Spinal cord (tissue), 10 donors: ENCODE data around the gene UQCRHL. TPM values are rescaled to one million over a fixed set of nuclear protein-coding genes. Genes with fewer than 3 reads are reported as not detected.
"Not testable (repeated sequence)": the region's sequence is repeated elsewhere in the genome, so short reads cannot be mapped to it uniquely, and the experiment has no call there.

ENCODE experiments used
- DNase-seq, 6 donors: peaks; one replicate each; pipeline versions ENCODE4 v3.0.0 to v3.0.0-alpha.2; 2013 to 2015; ENCODE audit warnings: low spot score in 6 of 6, low read depth in 4 of 6
- H3K27ac ChIP-seq: one replicate; pipeline ENCODE4 v1.5.1; 2013; ENCODE audit warnings: low read depth, low read length, control low read depth
- H3K27me3 ChIP-seq: one replicate; pipeline ENCODE4 v1.6.1; 2013; ENCODE audit warnings: low read length; ENCODE audit not compliant: control insufficient read depth, insufficient read depth
- H3K36me3 ChIP-seq: one replicate; pipeline ENCODE4 v1.6.1; 2013; ENCODE audit warnings: low read length; ENCODE audit not compliant: control insufficient read depth, insufficient read depth
- H3K4me1 ChIP-seq: one replicate; pipeline ENCODE4 v1.6.1; 2013; ENCODE audit warnings: low read length; ENCODE audit not compliant: control insufficient read depth, insufficient read depth
- H3K4me3 ChIP-seq: one replicate; pipeline ENCODE4 v1.5.1; 2013; ENCODE audit warnings: low read depth, low read length, control low read depth
- H3K9me3 ChIP-seq: one replicate; pipeline ENCODE4 v1.6.1; 2013; ENCODE audit warnings: low read length; ENCODE audit not compliant: control insufficient read depth, insufficient read depth
- WGBS: methylation state at CpG from one replicate; pipeline ENCODE4 v1.1.5; 2013; ENCODE audit warnings: missing lambda C conversion rate; ENCODE audit not compliant: insufficient coverage; 5-methylcytosine and 5-hydroxymethylcytosine counted together
- polyA plus RNA-seq, 2 donors: library from polyadenylated mRNA; unstranded; fragments of 120-200 nt; gene quantifications; one replicate each; pipeline ENCODE4 v1.2.1, GENCODE V29; 2013; ENCODE audit not compliant: insufficient read length in 2 of 2
- total RNA-seq, 2 donors: library from RNA; depleted of rRNA in 1 of 2; stranded (reverse); fragments of 120-200 nt in 1 of 2; fragments of >200 nt in 1 of 2; gene quantifications; one replicate each; pipeline versions ENCODE4 v1.2.3 to v1.2.4, GENCODE V29; 2013 to 2014
- donor health status: healthy.

Gene UQCRHL
- total and polyA plus RNA-seq, 4 donors = 1.3 to 8.4 (median 2.7) TPM

- H3K4me1 ChIP-seq = peaks cover 37% of the 10 kb centered on the region
- peak overlapping the region; percentile 99 for H3K27ac ChIP-seq
- DNase-seq = peak; percentile 99 to 100 (median 99)
- H3K36me3 ChIP-seq = no peaks in the 10 kb centered on the region
- WGBS = 4% methylated on average over 44 of the region's 66 CpGs
- peak overlapping the region; percentile 75 for H3K4me3 ChIP-seq
- no peaks in the 10 kb centered on the region for H3K27me3 ChIP-seq
- H3K9me3 ChIP-seq = no peaks in the 10 kb centered on the region
Measured at GRCh38 chr1:15835741-15836510, 28.5 kb upstream of the UQCRHL start.

DNA sequence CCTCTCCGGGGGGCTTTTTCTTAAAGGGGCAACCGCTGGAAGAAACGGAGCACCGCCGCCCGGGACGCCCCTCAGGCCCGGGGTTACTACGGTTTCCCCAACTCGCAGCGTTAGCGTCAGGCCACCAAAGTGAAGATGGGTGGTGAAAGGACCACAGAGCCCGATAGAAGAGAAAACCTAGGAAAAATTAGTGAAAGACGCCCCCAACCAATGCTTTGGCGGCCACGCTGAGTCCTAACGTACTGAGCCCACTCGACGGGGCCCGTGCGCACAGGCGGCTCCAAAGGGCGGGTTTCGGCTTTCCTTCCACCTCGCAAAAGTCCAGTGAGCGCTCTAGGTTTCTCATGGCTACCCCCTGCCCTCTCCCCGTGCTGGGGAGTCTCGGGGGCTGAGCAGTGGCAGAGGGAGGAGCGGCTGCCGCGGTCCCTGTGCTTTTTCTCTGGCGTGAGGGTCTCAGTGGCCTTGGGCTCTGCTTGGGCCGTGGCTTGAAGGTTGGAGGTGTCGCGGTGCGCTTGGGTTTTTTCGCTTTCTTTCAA, 27.8 kb upstream of the UQCRHL start:
- Histone ChIP-seq H3K4me3 (peak overlapping the region; percentile 75), H3K9me3 (no peaks in the 10 kb centered on the region), H3K27me3 (no peaks in the 10 kb centered on the region), H3K36me3 (no peaks in the 10 kb centered on the region), H3K4me1 (peaks cover 41% of the 10 kb centered on the region), H3K27ac (peak overlapping the region; percentile 99)
- no peak for DNase-seq
- 0% methylated on average over 36 of the region's 37 CpGs for WGBS

DNA sequence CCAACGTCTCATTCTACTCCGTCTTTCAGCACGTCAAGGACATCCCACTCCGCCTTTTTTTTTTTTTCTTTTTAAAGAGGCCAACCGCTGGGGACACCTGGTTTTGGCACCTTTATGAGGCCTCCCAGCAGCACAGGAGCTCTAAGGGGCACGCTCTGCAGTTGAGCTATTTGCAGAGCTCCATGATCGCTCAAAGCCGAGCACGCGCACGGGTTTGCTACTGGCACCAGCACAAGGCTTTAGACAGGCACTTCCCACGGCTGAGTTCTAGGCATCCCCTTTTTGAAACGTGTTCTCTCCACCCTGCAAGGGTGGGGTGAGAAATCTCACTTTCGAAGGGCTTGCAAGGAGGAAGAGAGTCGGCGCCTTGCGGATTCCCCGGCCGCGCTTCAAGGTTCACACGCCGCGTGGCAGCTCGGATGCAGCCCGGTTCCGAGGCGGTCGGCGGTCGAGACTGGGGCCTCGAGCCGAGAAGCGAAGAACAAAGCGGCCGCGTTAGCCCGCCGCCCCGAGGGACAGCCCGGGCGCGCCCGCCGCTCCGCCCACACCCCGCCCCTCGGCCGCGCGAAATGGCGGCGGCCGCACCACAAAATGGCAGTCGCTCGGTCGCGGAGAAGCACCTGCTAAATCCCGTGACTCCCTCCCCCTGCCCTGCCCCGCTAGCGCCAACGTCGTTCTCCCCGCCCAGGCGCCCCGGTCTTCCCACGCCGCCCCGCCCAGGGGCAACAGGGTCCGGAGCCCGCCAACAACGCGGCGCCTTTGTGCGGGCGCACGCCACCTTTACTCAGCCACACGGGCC, 27.2 kb upstream of the UQCRHL start:
- peak overlapping the region; percentile 75 for H3K4me3 ChIP-seq
- H3K4me1 ChIP-seq = peaks cover 41% of the 10 kb centered on the region
- H3K36me3 ChIP-seq = no peaks in the 10 kb centered on the region
- no peaks in the 10 kb centered on the region for H3K27me3 ChIP-seq
- H3K27ac ChIP-seq = peak overlapping the region; percentile 99
- no peaks in the 10 kb centered on the region for H3K9me3 ChIP-seq
- peak; percentile 85 to 99 (median 90) for DNase-seq
- under 1% methylated on average over 77 of the region's 77 CpGs for WGBS

GRCh38 chr1:15833842-15834405, 26.5 kb upstream of the UQCRHL start:
- Histone ChIP-seq H3K27me3 (no peaks in the 10 kb centered on the region), H3K36me3 (no peaks in the 10 kb centered on the region), H3K27ac (peak overlapping the region; percentile 99), H3K4me1 (peaks cover 41% of the 10 kb centered on the region), H3K4me3 (peak overlapping the region; percentile 75), H3K9me3 (no peaks in the 10 kb centered on the region)
- peak in 1 of 6 donors; percentile 91 for DNase-seq
- WGBS = 0% methylated on average over 5 of the region's 10 CpGs

GRCh38 chr1:15833069-15833679, 25.7 kb upstream of the UQCRHL start:
- Histone ChIP-seq H3K9me3 (no peaks in the 10 kb centered on the region), H3K4me3 (peak overlapping the region; percentile 75), H3K36me3 (no peaks in the 10 kb centered on the region), H3K27ac (peak overlapping the region; percentile 99), H3K4me1 (peaks cover 41% of the 10 kb centered on the region), H3K27me3 (no peaks in the 10 kb centered on the region)
- WGBS = 71% methylated on average over 12 of the region's 24 CpGs
- DNase-seq = peak in 1 of 6 donors; percentile 49

DNA sequence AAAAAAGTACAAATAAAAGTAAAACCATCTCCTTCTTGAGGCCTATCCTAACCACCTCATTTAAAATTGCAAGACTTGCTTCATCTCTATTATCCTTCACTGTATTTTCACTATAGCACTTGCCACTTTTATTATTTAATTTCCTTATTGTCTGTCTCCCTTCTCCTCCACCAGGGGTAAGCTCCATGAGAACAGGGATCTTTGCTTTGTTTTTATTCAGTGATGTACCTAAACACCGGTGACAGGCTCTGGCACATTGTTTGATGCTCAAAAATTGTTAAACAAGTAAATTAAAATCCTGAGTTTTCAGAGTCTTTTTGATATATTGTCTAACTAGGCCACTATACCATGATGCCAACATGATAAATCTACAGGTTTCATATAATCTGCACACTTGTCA, 22.8 kb upstream of the UQCRHL start:
- no peak for DNase-seq
- no CpG with 5 or more reads among the region's 1 CpG for WGBS
- H3K4me1 ChIP-seq = peaks cover 23% of the 10 kb centered on the region

DNA sequence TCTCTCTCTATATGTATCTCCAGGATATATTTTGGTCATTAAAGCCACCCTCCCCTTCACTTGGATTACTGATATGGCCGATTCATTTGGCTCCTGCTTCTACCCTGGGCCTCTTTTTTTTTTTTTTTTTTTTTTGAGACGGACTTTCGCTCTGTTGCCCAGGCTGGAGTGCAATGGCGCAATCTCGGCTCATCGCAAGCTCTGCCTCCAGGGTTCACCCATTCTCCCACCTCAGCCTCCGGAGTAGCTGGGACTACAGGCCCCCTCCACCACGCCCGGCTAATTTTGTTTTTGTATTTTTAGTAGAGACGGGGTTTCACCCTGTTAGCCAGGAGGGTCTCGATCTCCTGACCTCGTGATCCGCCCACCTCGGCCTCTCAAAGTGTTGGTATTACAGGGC, 21.5 kb upstream of the UQCRHL start:
- DNase-seq, H3K4me3 ChIP-seq, H3K9me3 ChIP-seq, H3K36me3 ChIP-seq, H3K27ac ChIP-seq, H3K27me3 ChIP-seq: not testable (repeated sequence)
- 93% methylated on average over 2 of the region's 14 CpGs for WGBS
- peaks cover 21% of the 10 kb centered on the region for H3K4me1 ChIP-seq

More for the DNA sequence above, 22.8 kb upstream of the UQCRHL start:
- no peak overlapping the region for H3K27ac ChIP-seq
- no peaks in the 10 kb centered on the region for H3K27me3 ChIP-seq
- no peaks in the 10 kb centered on the region for H3K36me3 ChIP-seq
- H3K9me3 ChIP-seq = no peaks in the 10 kb centered on the region
- no peak overlapping the region for H3K4me3 ChIP-seq

GRCh38 chr1:15827567-15827966, 20.1 kb upstream of the UQCRHL start:
- H3K27ac ChIP-seq, H3K36me3 ChIP-seq, H3K27me3 ChIP-seq, H3K4me3 ChIP-seq, H3K9me3 ChIP-seq, DNase-seq: not testable (repeated sequence)
- peaks cover 11% of the 10 kb centered on the region for H3K4me1 ChIP-seq
- 98% methylated on average over 11 of the region's 15 CpGs for WGBS

DNA sequence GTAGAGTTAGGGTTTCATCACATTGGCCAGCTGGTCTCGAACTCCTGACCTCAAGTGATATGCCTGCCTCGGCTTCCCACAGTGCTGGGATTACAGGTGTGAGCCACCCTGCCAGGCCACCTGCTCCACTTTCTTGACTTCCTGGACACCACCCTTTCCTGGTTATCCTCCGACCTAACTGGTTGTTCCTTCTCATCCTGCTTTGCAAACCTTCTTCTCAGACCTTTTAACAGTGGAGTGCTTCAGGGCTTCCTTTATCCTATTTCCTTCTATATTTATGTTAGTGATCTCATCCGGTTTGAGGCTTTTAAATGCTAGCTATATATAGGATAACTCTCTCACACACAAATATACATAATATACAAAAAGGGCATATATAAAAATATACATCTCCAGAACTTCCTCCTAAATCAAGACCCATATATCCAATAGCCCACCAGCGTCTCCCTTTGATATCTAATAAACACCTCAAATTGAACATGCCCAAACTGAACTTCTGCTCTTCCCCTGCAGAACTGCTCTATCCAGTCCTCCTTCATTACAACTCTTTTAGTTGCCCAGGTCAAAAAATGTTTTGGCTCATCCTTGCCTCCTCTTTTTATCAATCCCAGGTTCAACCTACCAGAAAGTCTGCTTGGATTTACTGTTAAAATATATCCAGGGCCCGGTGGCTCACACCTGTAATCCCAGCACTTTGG, 19.5 kb upstream of the UQCRHL start:
- WGBS = 92% methylated on average over 5 of the region's 6 CpGs
- H3K36me3 ChIP-seq = no peaks in the 10 kb centered on the region
- DNase-seq = no peak
- H3K9me3 ChIP-seq = no peaks in the 10 kb centered on the region
- H3K4me3 ChIP-seq = no peak overlapping the region
- no peak overlapping the region for H3K27ac ChIP-seq
- H3K4me1 ChIP-seq = peaks cover 5% of the 10 kb centered on the region
- H3K27me3 ChIP-seq = no peaks in the 10 kb centered on the region
